H1 (cell line): ENCODE measurements around the gene CKAP4. TPM values are rescaled to one million over a fixed set of nuclear protein-coding genes. Genes with fewer than 3 reads are reported as not detected.

Experiments used
- CHD7 ChIP-seq: fragments of 300-600 bp; sonication (generic); IDR thresholded peaks from 2 replicates; pipeline ENCODE4 v1.7.1; 2012; ENCODE audit warnings: low read length, moderate library complexity, mild to moderate bottlenecking, inconsistent platforms; ENCODE audit not compliant: insufficient replicate concordance
- MAFK ChIP-seq: IDR thresholded peaks from 2 replicates; pipeline ENCODE4 v1.6.1; 2012; ENCODE audit warnings: low read depth, mild to moderate bottlenecking, improper control_type of control experiment, low read length
- RXRA ChIP-seq: IDR thresholded peaks from 2 replicates; pipeline ENCODE4 v1.6.1; 2011; ENCODE audit warnings: low read depth, mild to moderate bottlenecking, low read length, moderate library complexity; ENCODE audit not compliant: insufficient read depth
- polyA plus RNA-seq, 7 experiments: library from polyadenylated mRNA; depleted of rRNA in 3 of 7; stranded (reverse) in 5 of 7; unstranded in 2 of 7; fragments of >200 nt in 5 of 7; fragments of 200-250 nt in 2 of 7; gene quantifications; 1 replicate in 5 of 7; 2 replicates in 1 of 7; 4 replicates in 1 of 7; pipeline versions ENCODE4 v1.2.1 to v1.2.3, GENCODE V29; 2011 to 2013; ENCODE audit warnings: missing spikeins in 2 of 7, mixed read lengths in 2 of 7
- total RNA-seq: library from RNA; stranded (reverse); fragmentation: NEBNext Ultra II Directional; extraction: Animal tissue kit (Norgen Biotek cat#: 25700); gene quantifications from 2 replicates; pipeline ENCODE4 v1.2.1, GENCODE V29; 2021

Gene CKAP4
- total and polyA plus RNA-seq, 2 of the 8 experiments (the other 6 are each of a cell fraction or from before 2014, with no cell fraction given) = 35.8 to 80.7 TPM

- TF ChIP-seq CHD7 (no peak), RXRA (no peak), MAFK (no peak)
Observed at GRCh38 chr12:106274012-106274411, 26.2 kb upstream of the CKAP4 start (continued).
